IgD-negative memory B cell (primary cell): ENCODE results near the gene FAM229A. TPM values are rescaled to one million over a fixed set of nuclear protein-coding genes. Genes with fewer than 3 reads are reported as not detected.

Experiments used
- H3K27ac Mint-ChIP-seq, 3 donors: one replicate each; pipeline ENCODE4 v1.8.0; 2020 to 2022; ENCODE audit warnings: mild to moderate bottlenecking in 3 of 3, mixed read lengths in 3 of 3, moderate library complexity in 1 of 3
- H3K27me3 Mint-ChIP-seq: one replicate; pipeline ENCODE4 v1.8.0; 2021; ENCODE audit warnings: mixed read lengths
- H3K36me3 Mint-ChIP-seq: one replicate; pipeline ENCODE4 v1.8.0; 2020; ENCODE audit warnings: mild to moderate bottlenecking, mixed read lengths
- H3K4me1 Mint-ChIP-seq, 3 donors: one replicate each; pipeline ENCODE4 v1.8.0; 2020 to 2022; ENCODE audit warnings: mixed read lengths in 3 of 3, mild to moderate bottlenecking in 1 of 3
- H3K4me3 Mint-ChIP-seq, 4 donors: one replicate each; pipeline ENCODE4 v1.8.0; 2020 to 2022; ENCODE audit warnings: mild to moderate bottlenecking in 4 of 4, mixed read lengths in 4 of 4, moderate library complexity in 3 of 4
- H3K9me3 Mint-ChIP-seq, 3 donors: one replicate each; pipeline ENCODE4 v1.8.0; 2020 to 2021; ENCODE audit warnings: mixed read lengths in 3 of 3, mild to moderate bottlenecking in 1 of 3
- polyA plus RNA-seq: library from polyadenylated mRNA; unstranded; fragments of 300-500 nt; fragmentation: Illumina TruSeq; gene quantifications from one replicate; pipeline ENCODE4 v1.2.3, GENCODE V29; 2021

Gene FAM229A
- polyA plus RNA-seq, 1 donor from 2014 or later: 1.7 TPM

DNA sequence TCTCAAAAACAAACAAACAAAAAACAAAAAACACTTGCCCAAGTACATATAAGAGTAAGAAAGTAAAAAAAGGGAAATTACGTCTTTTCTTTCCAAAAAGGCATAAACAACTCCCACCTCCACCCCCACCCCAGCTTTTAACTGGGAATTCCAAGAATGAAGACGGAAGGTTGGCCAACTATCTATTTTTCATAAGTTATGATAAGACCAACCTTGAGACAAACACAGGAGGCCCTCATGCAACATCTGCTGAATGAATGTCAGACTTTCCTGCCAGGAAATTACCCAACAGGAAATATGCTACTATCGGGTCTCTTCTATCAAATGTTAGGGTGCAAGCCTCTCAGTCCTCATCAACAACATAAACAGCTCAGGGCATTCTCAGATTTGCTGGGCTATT, 30.0 kb upstream of the FAM229A start:
- H3K4me1 Mint-ChIP-seq: peaks cover 8 to 26% (median 12%) of the 10 kb centered on the region in 3 donors
- no peak overlapping the region for H3K27ac Mint-ChIP-seq
- H3K4me3 Mint-ChIP-seq: peak overlapping the region in 3 of 4 donors; percentile 16 to 88 (median 78)
- H3K27me3 Mint-ChIP-seq: no peaks in the 10 kb centered on the region
- H3K36me3 Mint-ChIP-seq: no peaks in the 10 kb centered on the region
- no peaks in the 10 kb centered on the region for H3K9me3 Mint-ChIP-seq

- Mint-ChIP-seq H3K9me3 (no peaks in the 10 kb centered on the region), H3K4me1 (peaks cover 6 to 26% (median 12%) of the 10 kb centered on the region in 3 donors), H3K27ac (no peak overlapping the region), H3K4me3 (no peak overlapping the region), H3K27me3 (no peaks in the 10 kb centered on the region), H3K36me3 (peaks cover 2% of the 10 kb centered on the region)
Measured at GRCh38 chr1:32390904-32391870, 28.9 kb upstream of the FAM229A start.

DNA sequence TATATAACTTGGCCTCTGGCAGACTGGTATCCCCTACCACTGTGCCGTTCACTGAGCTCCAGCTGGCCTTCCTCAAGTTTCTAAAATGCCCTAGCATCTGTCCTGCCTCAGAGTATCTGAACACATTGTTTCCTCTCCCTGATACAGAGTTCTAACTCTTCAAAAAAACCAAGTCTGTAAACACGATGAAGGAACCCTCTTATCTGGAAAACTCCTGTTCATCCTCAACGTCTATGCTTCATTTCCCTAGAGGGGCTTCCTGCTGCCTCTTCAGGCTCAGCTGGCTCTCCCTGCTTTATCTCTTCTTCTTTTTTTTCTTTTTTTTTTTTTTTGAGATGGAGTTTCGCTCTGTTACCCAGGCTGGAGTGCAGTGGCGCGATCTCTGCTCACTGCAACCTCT, 26.4 kb upstream of the FAM229A start:
- Mint-ChIP-seq H3K36me3 (peaks cover 2% of the 10 kb centered on the region), H3K27ac (no peak overlapping the region)

GRCh38 chr1:32386676-32387392, 24.5 kb upstream of the FAM229A start:
- Mint-ChIP-seq H3K36me3 (peaks cover 2% of the 10 kb centered on the region), H3K4me3 (no peak overlapping the region), H3K4me1 (no peaks in the 10 kb centered on the region), H3K27ac (no peak overlapping the region), H3K9me3 (no peaks in the 10 kb centered on the region), H3K27me3 (no peaks in the 10 kb centered on the region)

More for the DNA sequence above, 26.4 kb upstream of the FAM229A start:
- Mint-ChIP-seq H3K9me3 (no peaks in the 10 kb centered on the region), H3K27me3 (no peaks in the 10 kb centered on the region), H3K4me1 (peaks cover 0 to 13% (median 4%) of the 10 kb centered on the region in 3 donors), H3K4me3 (no peak overlapping the region)

GRCh38 chr1:32380057-32380456, 17.8 kb upstream of the FAM229A start:
- peak overlapping the region in 1 of 4 donors; percentile 48 for H3K4me3 Mint-ChIP-seq
- H3K36me3 Mint-ChIP-seq: peaks cover 2% of the 10 kb centered on the region
- H3K27me3 Mint-ChIP-seq: no peaks in the 10 kb centered on the region
- H3K4me1 Mint-ChIP-seq: no peaks in the 10 kb centered on the region
- no peak overlapping the region for H3K27ac Mint-ChIP-seq
- H3K9me3 Mint-ChIP-seq: no peaks in the 10 kb centered on the region

DNA sequence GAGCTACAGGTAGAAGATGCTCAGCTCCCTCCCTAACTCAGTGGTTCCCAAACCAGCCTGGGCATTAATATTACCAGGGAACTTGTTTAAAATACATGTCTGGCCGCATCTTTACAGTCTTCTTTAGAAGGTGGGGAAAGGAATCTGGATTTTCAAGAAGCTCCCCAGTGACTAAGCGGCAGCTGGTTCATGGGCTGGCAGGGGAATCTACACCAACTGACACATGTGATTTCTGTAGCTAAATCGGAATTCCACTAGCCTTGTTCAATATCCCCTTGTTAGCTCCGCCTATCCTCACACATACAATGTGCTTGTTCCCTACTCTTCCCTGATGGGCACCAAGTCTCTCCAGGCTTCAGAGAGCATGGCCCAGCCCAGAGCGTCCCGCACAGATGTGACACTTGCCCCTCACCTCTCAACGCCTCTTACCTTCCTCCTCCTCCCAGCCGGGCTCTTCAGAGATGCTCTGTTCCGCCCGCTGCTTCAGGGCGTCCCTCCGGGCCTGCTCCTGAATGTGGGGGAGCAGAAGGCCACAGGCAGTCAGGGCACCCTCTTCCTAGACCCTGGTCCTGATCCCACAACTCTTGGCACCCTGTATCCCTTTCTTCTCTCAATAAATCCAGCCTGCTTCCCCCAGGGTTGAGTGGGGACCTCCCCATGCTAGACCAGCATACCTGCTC, 15.4 kb upstream of the FAM229A start:
- Mint-ChIP-seq H3K36me3 (peaks cover 2% of the 10 kb centered on the region), H3K9me3 (no peaks in the 10 kb centered on the region), H3K27me3 (no peaks in the 10 kb centered on the region), H3K27ac (peak overlapping the region in 1 of 3 donors; percentile 20), H3K4me3 (no peak overlapping the region), H3K4me1 (peaks cover 3 to 7% (median 4%) of the 10 kb centered on the region in 3 donors)

DNA sequence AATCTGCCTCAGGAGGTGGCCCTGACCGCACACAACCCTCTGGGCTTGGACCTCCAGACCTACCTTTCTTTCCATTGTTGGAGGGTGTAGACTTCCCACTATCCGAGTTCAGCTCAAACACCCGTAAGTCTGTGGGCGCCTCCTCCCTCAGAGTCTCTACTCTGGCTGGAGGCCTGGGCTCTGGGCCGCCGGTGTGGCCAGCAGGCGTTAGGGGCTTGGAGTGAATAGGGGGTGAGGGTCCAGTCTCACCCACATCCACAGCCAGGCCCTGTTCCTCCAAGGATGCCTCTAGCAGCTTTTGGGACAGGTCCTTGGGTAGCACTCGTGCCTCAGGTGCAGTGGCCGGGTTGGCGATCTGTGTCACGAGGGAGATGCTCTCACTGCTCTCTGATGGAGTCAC, 13.9 kb upstream of the FAM229A start:
- no peaks in the 10 kb centered on the region for H3K9me3 Mint-ChIP-seq
- peaks cover 10 to 13% (median 13%) of the 10 kb centered on the region in 3 donors for H3K4me1 Mint-ChIP-seq
- no peak overlapping the region for H3K4me3 Mint-ChIP-seq
- no peaks in the 10 kb centered on the region for H3K27me3 Mint-ChIP-seq
- H3K36me3 Mint-ChIP-seq: peaks cover 2% of the 10 kb centered on the region
- no peak overlapping the region for H3K27ac Mint-ChIP-seq

DNA sequence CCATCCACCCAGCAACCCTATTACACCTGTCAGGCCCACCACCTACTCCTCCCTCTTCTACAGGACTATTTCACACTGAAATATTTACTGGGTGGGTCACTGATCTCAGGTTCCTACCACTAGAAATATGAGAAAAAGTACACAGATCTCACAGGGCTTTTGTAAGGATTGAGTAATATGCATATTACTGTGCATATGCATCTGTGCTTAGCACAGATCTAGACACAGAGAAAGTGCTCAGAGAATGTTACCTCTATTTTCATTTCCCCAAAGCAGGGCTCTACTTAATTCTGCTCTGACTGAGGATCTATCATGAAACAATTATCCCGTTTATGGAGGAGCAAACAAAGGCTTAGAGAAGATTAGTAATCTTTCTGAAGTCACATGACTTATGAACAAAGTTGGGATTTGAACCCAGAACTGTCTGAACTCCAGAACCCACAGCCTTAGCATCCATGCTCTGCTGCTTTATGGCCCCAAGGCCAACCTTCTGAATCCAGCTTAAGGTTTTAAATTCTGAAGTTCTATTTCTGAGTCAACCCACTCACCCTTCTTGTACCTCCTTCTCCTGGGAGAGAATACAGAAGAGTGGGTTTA, 11.8 kb upstream of the FAM229A start:
- H3K27ac Mint-ChIP-seq: no peak overlapping the region
- no peaks in the 10 kb centered on the region for H3K27me3 Mint-ChIP-seq
- no peak overlapping the region for H3K4me3 Mint-ChIP-seq
- peaks cover 10 to 13% (median 13%) of the 10 kb centered on the region in 3 donors for H3K4me1 Mint-ChIP-seq
- H3K36me3 Mint-ChIP-seq: peaks cover 3% of the 10 kb centered on the region
- no peaks in the 10 kb centered on the region for H3K9me3 Mint-ChIP-seq

DNA sequence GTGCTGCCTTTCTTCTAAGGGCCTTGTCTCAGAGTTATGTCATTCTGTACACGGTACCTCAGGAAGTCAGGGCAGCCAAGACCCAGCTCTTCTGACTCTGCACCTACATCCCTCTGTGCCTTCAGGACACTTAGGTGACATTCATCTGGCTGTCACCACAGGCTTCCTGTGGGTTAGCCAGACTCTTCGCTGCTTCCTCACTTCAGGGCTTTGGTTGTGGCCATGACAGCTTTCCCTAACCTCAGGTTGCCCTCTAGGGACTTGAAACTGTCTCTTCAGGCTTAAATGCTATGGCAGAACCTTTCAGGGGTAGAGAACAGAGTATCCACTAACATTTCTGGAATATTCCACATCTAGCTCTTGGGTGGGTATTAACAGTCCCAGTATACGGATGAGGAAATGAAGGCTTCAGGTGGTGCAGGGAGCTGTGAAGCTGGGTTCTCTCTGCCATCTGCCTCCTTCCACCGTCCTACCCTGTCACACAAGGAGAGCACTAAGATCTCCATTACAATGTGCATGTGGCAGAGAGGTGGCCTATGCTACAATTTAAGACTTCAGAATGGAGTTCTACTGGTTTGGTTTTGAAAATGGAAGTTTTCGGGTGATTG, 10.0 kb upstream of the FAM229A start:
- Mint-ChIP-seq H3K9me3 (no peaks in the 10 kb centered on the region), H3K36me3 (peaks cover 1% of the 10 kb centered on the region), H3K27me3 (no peaks in the 10 kb centered on the region), H3K4me3 (peak overlapping the region in 1 of 4 donors; percentile 52), H3K27ac (peak overlapping the region in 1 of 3 donors; percentile 77), H3K4me1 (peaks cover 10 to 13% (median 13%) of the 10 kb centered on the region in 3 donors)

DNA sequence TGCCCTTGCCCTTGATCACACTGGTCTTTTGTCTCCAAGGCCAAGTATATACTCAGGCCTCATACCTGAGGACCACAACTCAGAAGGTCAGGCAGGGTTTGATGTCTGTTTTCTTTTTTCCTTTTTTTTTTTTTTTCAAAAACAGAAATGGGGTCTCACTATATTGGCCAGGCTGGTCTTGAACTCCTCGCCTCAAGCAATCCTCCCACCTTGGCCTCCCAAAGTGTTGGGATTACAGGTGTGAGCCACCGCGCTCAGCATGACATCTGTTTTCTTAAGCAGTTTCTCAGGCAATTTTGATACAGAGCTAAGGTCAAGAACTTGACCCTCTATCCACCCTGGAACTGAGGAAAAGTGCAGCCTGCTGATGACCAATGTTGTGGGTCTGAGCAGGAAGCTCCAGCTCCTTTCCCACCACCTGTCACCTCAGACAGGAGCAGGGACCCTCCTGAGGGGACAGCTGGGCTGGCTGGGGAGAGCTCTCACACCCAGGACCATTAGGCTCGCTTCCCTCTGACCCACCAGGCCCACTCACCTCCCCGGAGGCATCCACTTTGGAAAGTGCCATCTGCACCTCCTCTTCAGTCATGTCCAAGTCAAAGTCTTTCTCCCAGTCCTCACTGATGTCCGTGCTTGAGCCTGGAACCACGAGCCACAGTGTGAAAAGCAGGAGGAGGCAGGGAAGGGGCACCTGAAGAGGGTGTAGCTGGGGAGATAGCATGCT, 5.8 kb upstream of the FAM229A start:
- Mint-ChIP-seq H3K36me3 (peaks cover 1% of the 10 kb centered on the region), H3K27ac (no peak overlapping the region), H3K9me3 (no peaks in the 10 kb centered on the region), H3K27me3 (no peaks in the 10 kb centered on the region), H3K4me1 (peaks cover 9 to 13% (median 11%) of the 10 kb centered on the region in 3 donors), H3K4me3 (no peak overlapping the region)

- Mint-ChIP-seq H3K27me3 (peaks cover 3% of the 10 kb centered on the region), H3K27ac (no peak overlapping the region), H3K36me3 (peaks cover 6% of the 10 kb centered on the region), H3K9me3 (no peaks in the 10 kb centered on the region), H3K4me3 (no peak overlapping the region), H3K4me1 (peaks cover 8 to 11% (median 8%) of the 10 kb centered on the region in 3 donors)
Measured at GRCh38 chr1:32365445-32365844, 3.2 kb upstream of the FAM229A start.

GRCh38 chr1:32364836-32365235, 2.6 kb upstream of the FAM229A start:
- Mint-ChIP-seq H3K9me3 (no peaks in the 10 kb centered on the region), H3K36me3 (peaks cover 6% of the 10 kb centered on the region), H3K27ac (no peak overlapping the region), H3K4me1 (peaks cover 10 to 17% (median 11%) of the 10 kb centered on the region in 3 donors), H3K27me3 (peaks cover 3% of the 10 kb centered on the region), H3K4me3 (no peak overlapping the region)

GRCh38 chr1:32363713-32364112, 1.4 kb upstream of the FAM229A start:
- Mint-ChIP-seq H3K9me3 (no peaks in the 10 kb centered on the region), H3K27ac (no peak overlapping the region), H3K36me3 (peaks cover 5% of the 10 kb centered on the region), H3K27me3 (peaks cover 3% of the 10 kb centered on the region), H3K4me1 (peaks cover 17 to 21% (median 18%) of the 10 kb centered on the region in 3 donors), H3K4me3 (peak overlapping the region in 2 of 4 donors; percentile 32 to 52)
